GM12892 (cell line): ENCODE results near the gene MS4A12.
"Not testable (repeated sequence)": the region's sequence is repeated elsewhere in the genome, so short reads cannot be mapped to it uniquely, and the experiment has no call there.

ENCODE experiments used
- DNase-seq: peaks from one replicate; pipeline ENCODE4 v3.0.0; 2011; ENCODE audit not compliant: insufficient read length
- FAIRE-seq: peaks from 2 replicates; lab custom pipeline; 2011; peaks lifted over from hg19 to GRCh38; lab: Jason Lieb, UNC
- POLR2A ChIP-seq: IDR thresholded peaks from 2 replicates; pipeline ENCODE4 v1.6.1; 2011; ENCODE audit warnings: low read depth, low read length, control low read depth
- POLR2AphosphoS5 ChIP-seq: IDR thresholded peaks from 2 replicates; pipeline ENCODE4 v1.6.1; 2011; ENCODE audit warnings: low read depth, low read length, control low read depth
- TAF1 ChIP-seq: IDR thresholded peaks from 2 replicates; pipeline ENCODE4 v1.6.1; 2011; ENCODE audit warnings: low read depth, mild to moderate bottlenecking, control low read depth, low read length, borderline replicate concordance

MS4A12 gene

GRCh38 chr11:60515144-60515855, 22.7 kb downstream of the MS4A12 start, which contains the start of gene MS4A13:
MS4A13 (plus strand) TSS chr11:60515392; CDS start chr11:60518084, 2,692 bp downstream.
- DNase-seq: no peak
- FAIRE-seq: no peak
- TF ChIP-seq TAF1: no peak
- no peak for TF ChIP-seq POLR2A
- TF ChIP-seq POLR2AphosphoS5: no peak

DNA sequence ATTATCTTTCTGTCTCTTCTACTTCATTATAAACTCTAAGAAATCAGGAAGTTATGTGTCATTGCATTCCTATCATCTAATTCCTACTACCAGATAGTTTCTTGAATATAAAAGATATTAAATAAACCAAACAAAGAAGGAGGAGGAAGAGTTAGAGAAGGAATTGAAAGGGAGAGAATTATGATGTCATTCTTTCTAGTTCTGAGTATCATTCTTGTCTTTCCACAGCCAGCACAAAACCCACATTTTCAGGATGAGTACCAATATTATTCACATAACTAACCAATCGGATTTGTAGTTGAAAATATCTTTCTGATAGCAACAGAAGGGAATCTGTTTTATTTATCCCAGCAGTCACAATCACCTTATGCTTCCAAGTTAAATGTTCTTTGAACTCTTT, 35.9 kb downstream of the MS4A12 start:
- DNase-seq (no peak), FAIRE-seq (no peak)
- no peak for TF ChIP-seq TAF1
- TF ChIP-seq POLR2A: no peak
- TF ChIP-seq POLR2AphosphoS5: no peak

DNA sequence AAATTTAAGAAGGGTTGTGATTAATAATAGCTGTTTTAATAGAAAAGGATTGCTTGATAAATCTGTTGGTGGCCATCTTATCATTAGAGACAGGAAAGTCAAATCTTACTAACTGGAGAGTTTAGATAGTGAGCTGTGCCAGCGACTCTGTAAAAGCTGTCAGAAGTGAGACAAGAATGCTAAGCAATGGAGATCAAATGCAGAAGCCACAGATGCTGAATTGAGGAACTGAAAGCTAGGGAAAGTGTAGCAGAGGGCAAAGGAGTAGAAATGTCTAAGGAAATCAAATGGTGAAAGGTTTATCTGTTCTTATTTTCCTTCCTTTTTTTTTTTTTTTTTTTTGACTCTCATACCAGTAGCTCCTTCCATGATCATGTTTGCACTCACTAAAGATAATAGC, 36.4 kb downstream of the MS4A12 start:
- FAIRE-seq: peak; percentile 90
- peak; percentile 9 for DNase-seq
- TF ChIP-seq POLR2A (no peak), TAF1 (no peak), POLR2AphosphoS5 (no peak)

DNA sequence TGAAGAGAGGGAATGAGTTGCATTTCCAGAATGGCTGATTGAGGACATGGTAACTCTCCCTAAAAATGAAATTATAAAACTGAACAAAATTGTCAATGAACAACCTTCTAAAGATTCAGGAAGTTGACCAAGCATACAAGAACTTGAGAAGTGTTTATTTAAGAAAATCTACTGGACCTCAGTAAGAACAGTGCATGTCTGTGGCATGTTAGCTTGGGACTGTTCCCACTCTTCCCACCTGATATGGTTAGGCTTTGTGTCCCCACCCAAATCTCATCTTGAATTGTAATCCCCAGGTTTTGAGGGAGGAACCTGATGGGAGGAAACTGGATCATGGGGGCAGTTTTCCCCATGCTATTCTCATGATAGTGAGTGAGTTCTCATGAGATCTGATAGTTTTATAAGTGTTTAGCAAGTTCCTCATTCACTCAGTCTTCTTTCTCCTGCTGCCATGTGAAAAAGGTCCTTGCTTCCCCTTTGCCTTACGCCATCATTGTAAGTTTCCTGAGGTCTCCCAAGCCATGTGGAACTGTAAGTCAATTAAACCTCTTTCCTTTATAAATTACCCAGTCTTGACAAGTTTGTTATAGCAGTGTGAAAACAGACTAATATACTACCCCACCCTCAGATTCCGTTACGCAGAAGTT, 38.0 kb downstream of the MS4A12 start:
- DNase-seq: no peak
- FAIRE-seq: no peak
- TF ChIP-seq POLR2A (no peak), POLR2AphosphoS5 (no peak), TAF1 (no peak)

GRCh38 chr11:60532383-60532782, 39.8 kb downstream of the MS4A12 start:
- FAIRE-seq: not testable (repeated sequence)

DNA sequence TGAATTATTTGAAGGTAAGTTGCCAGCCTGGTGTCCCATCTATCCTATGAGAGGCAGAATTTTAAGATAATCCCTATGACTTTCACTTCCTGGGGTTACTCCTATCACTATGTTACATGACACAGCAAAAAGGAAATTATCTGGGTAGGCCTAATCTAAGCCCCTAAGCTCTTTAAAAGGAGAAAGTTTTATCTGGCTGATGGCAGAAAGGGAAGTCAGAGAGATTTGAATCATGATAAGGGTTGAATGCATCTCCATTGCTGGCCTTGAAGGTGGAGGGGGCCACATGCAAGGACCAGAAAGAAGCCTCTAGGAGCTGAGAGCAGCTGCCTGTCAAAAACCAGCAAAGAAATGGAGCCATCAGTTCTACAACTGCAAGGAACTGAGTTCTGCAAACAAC, 46.0 kb downstream of the MS4A12 start:
- not testable (repeated sequence) for FAIRE-seq, DNase-seq

More at GRCh38 chr11:60532383-60532782, 39.8 kb downstream of the MS4A12 start:
- not testable (repeated sequence) for DNase-seq

DNA sequence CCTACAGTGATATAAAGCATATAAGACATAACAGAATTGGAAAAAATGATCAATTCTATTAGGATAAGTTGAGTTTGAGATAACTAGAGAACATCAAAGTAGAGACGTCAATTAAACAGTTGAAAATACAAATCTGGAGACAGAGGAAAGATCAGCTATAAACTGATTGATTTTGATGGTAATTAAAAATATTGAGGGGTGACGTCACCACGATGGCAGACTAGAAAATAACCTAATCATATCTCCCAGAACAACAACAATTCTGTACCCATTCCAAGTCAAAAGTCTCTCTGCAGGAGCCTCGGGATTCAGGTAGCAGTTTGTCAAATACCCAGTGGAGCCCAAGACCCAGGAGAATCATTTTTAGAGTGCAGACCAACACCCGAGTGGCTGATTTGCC, 51.5 kb downstream of the MS4A12 start:
- TF ChIP-seq POLR2AphosphoS5: no peak
- no peak for TF ChIP-seq TAF1
- no peak for TF ChIP-seq POLR2A
- DNase-seq: no peak
- FAIRE-seq: no peak
